Esophagus squamous epithelium (tissue), 5 donors: Measurements from ENCODE around the gene DAB2IP. TPM values are rescaled to one million over a fixed set of nuclear protein-coding genes. Genes with fewer than 3 reads are reported as not detected.

Source experiments
- DNase-seq: peaks from one replicate; lab custom pipeline; 2025; lab: John Stamatoyannopoulos, UW
- H3K27ac ChIP-seq, 4 donors: fragments of 200-600 bp; sonication (generic); one replicate each; pipeline ENCODE4 v1.5.1; 2016 to 2019; ENCODE audit warnings: mild to moderate bottlenecking in 1 of 4
- H3K27me3 ChIP-seq, 4 donors: fragments of 200-600 bp; sonication (generic); 1 replicate in 3 of 4; 2 replicates in 1 of 4; pipeline versions ENCODE4 v1.5.1 to v1.6.0; 2017 to 2021; ENCODE audit warnings: antibody characterized with exemption in 1 of 4
- H3K36me3 ChIP-seq, 3 donors: fragments of 200-600 bp; sonication (generic); one replicate each; pipeline ENCODE4 v1.5.1; 2016 to 2019
- H3K4me1 ChIP-seq, 3 donors: fragments of 200-600 bp; sonication (generic); one replicate each; pipeline ENCODE4 v1.5.1; 2017 to 2019
- H3K4me3 ChIP-seq, 4 donors: fragments of 200-600 bp; sonication (generic); 1 replicate in 3 of 4; 2 replicates in 1 of 4; pipeline ENCODE4 v1.5.1; 2016 to 2019; ENCODE audit warnings: mild to moderate bottlenecking in 2 of 4, moderate library complexity in 1 of 4
- H3K9me3 ChIP-seq, 3 donors: fragments of 200-600 bp; sonication (generic); one replicate each; pipeline ENCODE4 v1.5.1; 2016 to 2019
- POLR2A ChIP-seq, 4 donors: fragments of 450-650 bp; IDR thresholded peaks; one replicate each; pipeline ENCODE4 v1.6.1; 2017; ENCODE audit warnings: antibody characterized with exemption in 4 of 4, mild to moderate bottlenecking in 4 of 4, moderate library complexity in 3 of 4
- WGBS, 2 donors: methylation state at CpG; one replicate each; pipeline ENCODE4 v1.1.5; 2018; 5-methylcytosine and 5-hydroxymethylcytosine counted together
- intact Hi-C: fragments of 100-400 bp; cut with DNase I; formaldehyde crosslinking; loops from one replicate; pipeline ENCODE4 v1.15.0; 2022
- total RNA-seq, 4 donors: library from RNA; depleted of rRNA; stranded (reverse); fragments of >200 nt; gene quantifications; one replicate each; pipeline ENCODE4 v1.1.0, GENCODE V29; 2016
- TF ChIP-seq, protein P1 (sequence below), 6 experiments: fragments of 450-650 bp in 4 of 6; fragments of 200-600 bp in 2 of 6; sonication (generic) in 2 of 6; IDR thresholded peaks; one replicate each; pipeline ENCODE4 v1.5.1; 2016 to 2019; ENCODE audit warnings: antibody characterized with exemption in 6 of 6, mild to moderate bottlenecking in 4 of 6, moderate library complexity in 4 of 6
- donor health status: DM: yes; HTN: yes; CAD: no.

DAB2IP gene
- total RNA-seq, 4 donors from 2014 or later: 28.3 to 48.8 (median 38.1) TPM

DNA sequence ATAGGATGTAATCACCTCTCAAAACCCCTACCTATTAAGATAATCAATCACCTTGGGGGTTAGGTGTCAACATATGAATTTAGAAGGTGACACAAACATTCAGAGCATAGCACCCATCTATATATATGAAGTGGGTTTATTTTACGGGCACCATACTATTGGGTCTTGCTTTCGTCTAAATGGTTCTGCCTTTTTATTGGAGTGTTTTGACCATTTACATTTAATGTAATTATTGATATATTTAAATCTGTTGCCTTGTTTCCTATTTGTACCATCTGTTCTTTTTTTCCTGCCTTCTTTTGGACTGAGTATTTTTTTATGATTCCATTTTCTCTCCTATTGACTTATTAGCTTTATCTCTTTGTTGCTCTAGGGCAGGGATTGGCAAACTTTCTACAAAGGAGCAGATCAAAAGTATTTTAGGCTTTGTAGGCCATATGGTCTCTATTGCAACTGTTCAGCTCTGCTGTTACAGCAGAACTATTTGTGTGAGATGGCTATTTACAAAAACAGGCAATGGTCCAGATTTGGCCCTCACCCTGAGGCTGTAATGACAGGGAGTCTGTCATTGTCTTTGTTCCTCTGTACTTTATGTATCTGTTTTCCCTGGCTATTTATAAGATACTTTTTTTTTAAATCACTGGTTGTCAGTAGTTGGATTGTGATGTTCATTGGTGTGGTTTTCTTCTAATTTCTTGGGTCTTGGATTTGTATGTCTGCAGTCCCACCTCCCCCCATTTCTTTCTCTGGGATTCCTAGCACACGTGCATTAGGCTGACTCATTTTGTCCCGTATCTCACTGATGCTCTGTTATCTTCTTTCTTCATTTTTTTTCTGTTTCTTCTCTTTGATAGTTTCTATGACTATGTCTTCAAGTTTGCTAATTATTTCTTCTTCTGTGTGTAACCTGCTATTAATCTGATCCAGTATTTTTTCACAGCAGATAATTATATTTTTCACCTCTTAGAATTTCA, 127.1 kb downstream of the DAB2IP start:
- no peaks in the 10 kb centered on the region for H3K27me3 ChIP-seq
- WGBS, 2 donors: 78 to 83% methylated on average over 4 of the region's 4 CpGs
- no peak for TF ChIP-seq POLR2A (IDR thresholded peaks at IDR 0.05)
- TF ChIP-seq, protein P1, sequence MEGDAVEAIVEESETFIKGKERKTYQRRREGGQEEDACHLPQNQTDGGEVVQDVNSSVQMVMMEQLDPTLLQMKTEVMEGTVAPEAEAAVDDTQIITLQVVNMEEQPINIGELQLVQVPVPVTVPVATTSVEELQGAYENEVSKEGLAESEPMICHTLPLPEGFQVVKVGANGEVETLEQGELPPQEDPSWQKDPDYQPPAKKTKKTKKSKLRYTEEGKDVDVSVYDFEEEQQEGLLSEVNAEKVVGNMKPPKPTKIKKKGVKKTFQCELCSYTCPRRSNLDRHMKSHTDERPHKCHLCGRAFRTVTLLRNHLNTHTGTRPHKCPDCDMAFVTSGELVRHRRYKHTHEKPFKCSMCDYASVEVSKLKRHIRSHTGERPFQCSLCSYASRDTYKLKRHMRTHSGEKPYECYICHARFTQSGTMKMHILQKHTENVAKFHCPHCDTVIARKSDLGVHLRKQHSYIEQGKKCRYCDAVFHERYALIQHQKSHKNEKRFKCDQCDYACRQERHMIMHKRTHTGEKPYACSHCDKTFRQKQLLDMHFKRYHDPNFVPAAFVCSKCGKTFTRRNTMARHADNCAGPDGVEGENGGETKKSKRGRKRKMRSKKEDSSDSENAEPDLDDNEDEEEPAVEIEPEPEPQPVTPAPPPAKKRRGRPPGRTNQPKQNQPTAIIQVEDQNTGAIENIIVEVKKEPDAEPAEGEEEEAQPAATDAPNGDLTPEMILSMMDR (IDR thresholded peaks at IDR 0.05): no peak
- H3K4me1 ChIP-seq: peaks cover 0 to 5% (median 0%) of the 10 kb centered on the region in 3 donors
- no peaks in the 10 kb centered on the region for H3K9me3 ChIP-seq
- intact Hi-C loops: no loop called here
- H3K27ac ChIP-seq: peak overlapping the region in 2 of 4 donors; percentile 18 to 55
- DNase-seq: no peak
- H3K4me3 ChIP-seq: no peak overlapping the region
- peaks cover 39 to 93% (median 53%) of the 10 kb centered on the region in 3 donors for H3K36me3 ChIP-seq

DNA sequence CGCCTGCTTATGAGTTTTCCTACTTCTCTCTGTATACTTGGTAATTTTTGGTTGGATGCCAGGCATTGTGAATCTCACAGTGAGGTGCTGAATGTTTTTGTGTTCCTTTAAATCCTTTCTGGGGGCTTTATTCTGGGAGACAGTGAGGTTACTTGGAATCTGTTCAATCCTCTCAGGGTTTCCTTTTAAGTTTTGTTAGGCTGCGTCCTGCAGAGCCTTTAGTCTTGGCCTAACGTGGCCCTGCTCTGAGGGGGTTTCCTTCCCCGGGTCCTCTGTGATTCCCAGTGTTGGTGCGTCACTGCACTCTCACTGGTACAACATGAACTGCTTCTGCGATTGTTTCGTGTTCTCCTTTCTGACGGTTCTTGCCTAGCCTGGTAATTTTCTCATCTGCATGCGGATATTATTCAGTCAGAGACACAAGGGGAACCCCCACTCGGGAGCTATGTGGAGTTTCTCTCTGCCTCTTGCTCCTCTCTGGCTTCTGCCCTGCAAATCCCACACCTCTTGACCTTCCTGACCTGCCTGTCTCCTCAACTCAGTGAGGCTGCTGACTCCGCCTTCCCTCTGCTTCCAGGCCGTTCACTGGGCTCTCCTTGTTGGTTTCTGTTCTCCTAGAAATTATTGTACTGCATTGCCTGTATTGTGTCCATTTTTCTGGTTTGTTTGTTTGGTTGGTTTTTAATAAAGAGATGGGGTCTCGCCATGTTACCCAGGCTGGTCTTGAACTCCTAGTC, 128.1 kb downstream of the DAB2IP start:
- H3K27ac ChIP-seq: peak overlapping the region in 2 of 4 donors; percentile 36 to 55
- H3K9me3 ChIP-seq: no peaks in the 10 kb centered on the region
- peaks cover 0 to 5% (median 0%) of the 10 kb centered on the region in 3 donors for H3K4me1 ChIP-seq
- no peak for DNase-seq
- whole genome bisulfite sequencing, 2 donors: 63 to 81% methylated on average over 13 of the region's 13 CpGs
- no peaks in the 10 kb centered on the region for H3K27me3 ChIP-seq
- TF ChIP-seq, protein P1 (IDR thresholded peaks at IDR 0.05): no peak
- TF ChIP-seq POLR2A (IDR thresholded peaks at IDR 0.05): no peak
- intact Hi-C loops: no loop called here
- peaks cover 32 to 93% (median 56%) of the 10 kb centered on the region in 3 donors for H3K36me3 ChIP-seq
- H3K4me3 ChIP-seq: no peak overlapping the region

DNA sequence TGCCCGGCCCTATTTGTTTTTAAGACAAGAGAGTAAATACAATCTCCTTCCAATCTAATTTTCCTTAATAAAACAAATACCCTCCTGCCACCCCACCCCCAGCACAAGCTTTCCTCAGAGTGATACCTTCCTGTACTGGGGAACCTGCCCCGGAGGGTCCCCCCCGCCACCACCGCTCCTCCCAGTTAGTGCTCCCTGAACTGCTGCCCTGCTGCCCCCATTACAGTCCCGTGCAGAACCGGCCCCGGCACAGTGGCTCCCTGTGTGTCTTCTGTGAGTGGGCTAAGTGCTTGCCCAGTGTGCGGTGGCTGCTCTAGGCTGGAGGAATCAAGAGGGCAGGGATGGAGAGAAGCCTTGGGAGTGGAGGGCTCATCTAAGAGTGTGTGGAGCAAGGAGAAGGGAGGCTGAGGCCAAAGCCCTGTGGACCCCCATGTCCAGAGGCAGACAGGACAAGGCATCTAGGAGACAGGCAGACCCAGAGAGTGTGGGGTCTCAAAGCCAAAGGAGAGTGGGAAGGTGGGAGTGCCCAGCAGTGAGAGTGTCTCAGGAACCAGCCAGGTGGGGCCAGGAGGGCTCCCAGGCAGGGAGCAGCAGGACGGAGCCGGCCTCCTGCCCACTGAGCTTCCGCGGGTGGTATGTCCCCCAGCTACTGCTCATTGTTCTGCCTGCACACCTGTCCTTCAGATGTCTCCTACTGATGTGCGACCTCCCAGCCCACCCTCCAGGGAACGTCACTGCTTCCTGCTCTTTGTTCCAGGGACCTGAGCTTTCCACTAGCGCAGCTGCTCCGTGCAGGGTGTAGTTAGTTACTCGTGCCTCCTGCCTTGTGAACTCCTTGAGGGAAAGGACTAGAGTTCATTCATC, 129.0 kb downstream of the DAB2IP start:
- no peak overlapping the region for H3K4me3 ChIP-seq
- H3K4me1 ChIP-seq: peaks cover 0 to 5% (median 0%) of the 10 kb centered on the region in 3 donors
- intact Hi-C loops: no loop called here
- H3K36me3 ChIP-seq: peaks cover 32 to 93% (median 51%) of the 10 kb centered on the region in 3 donors
- H3K27ac ChIP-seq: peak overlapping the region in 2 of 4 donors; percentile 36 to 55
- TF ChIP-seq, protein P1 (IDR thresholded peaks at IDR 0.05): no peak
- TF ChIP-seq POLR2A (IDR thresholded peaks at IDR 0.05): no peak
- no peaks in the 10 kb centered on the region for H3K27me3 ChIP-seq
- WGBS, 2 donors: 86 to 94% methylated on average over 6 to 11 of the region's 17 CpGs
- H3K9me3 ChIP-seq: no peaks in the 10 kb centered on the region
- DNase-seq: no peak

DNA sequence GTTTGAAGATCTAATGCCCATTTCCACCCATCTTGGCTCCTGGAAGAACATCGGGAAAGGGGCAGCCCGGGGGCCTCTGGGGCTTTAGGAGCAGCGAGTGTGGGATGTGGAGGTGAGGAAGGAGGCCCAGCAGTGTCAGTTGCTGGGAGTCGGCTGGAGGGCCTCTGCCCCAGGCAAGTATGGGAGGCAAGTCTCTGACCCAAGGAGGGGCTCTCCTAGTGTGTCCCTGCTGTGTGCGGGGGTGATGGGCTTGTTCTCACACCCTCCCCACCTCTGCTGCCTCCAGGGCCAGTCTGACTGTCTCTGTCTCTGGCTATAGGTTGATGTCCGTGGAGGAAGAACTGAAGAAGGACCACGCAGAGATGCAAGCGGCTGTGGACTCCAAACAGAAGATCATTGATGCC, 129.7 kb downstream of the DAB2IP start:
- H3K36me3 ChIP-seq: peaks cover 28 to 93% (median 47%) of the 10 kb centered on the region in 3 donors
- no peak for TF ChIP-seq POLR2A (IDR thresholded peaks at IDR 0.05)
- TF ChIP-seq, protein P1 (IDR thresholded peaks at IDR 0.05): no peak
- intact Hi-C loops: no loop called here
- no peaks in the 10 kb centered on the region for H3K27me3 ChIP-seq
- H3K4me1 ChIP-seq: peaks cover 0 to 5% (median 0%) of the 10 kb centered on the region in 3 donors
- WGBS, 2 donors: 88 to 93% methylated on average over 4 of the region's 8 CpGs
- H3K9me3 ChIP-seq: no peaks in the 10 kb centered on the region
- no peak overlapping the region for H3K4me3 ChIP-seq
- no peak for DNase-seq
- no peak overlapping the region for H3K27ac ChIP-seq
